ENCODE results near the gene DKK3.

The DKK3 gene

DNA sequence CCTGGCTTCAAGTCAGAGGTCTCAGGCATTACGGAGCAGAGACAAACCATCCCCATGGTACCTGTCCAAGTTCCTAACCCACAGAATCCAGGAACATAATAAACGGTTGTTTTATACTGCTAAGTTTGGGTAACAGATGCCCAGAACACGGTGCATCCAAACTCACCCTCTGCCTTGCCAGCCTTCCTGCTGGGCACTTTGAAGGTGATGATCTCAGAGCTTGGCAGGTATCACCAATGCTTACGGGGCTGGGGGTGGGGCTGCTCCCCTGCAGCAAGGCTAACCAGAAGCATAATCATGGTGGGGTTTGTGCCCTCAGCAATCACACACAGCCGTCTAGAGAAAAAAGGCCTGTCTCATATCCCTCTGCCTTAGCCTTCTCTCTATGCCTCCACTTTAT is 27.1 kb downstream of the DKK3 start:
- no peak for DNase-seq (ENCODE audit: low read depth)

DNA sequence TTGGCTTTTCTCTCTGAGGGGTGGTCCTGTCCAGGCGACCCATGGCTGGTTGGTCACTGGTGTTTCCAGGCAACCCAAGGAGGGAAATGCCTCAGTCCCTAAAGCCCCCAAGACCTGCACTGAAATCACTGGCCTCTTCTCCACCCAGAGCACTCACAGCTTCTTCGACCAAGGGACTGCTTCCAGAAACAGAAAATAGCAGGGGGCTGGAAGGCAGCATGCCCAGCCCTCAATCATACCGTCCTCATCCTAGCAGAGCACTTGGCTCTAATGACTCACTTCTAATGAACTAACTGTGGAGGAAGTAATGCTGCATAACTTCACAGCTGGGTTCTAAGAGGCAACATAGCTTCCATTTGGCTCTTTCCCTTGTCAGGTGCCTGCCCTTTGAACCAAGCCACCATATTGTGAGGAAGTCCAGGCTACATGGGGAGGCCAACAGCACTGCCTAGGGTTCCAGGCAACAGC is 27.6 kb downstream of the DKK3 start:
- DNase-seq (ENCODE audit: low read depth) = no peak

DNA sequence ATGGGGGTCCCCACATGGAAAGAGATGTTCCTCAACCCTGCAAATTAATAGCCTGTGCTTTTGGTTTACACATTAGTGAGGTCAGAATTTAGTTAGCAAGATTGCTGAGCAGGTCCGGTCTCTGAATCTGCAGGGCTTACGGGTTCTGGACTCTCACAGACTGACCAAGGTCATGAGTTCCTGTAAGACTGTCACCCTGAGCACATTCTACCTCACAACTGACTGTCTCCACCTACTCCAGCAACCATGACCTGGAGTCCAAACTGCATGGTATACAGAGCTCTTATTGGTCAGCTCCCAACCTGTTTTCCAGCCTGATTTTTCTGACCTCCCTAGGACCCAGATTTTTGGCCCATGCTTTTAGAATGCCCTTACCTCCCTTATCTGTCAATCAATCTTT is 28.2 kb downstream of the DKK3 start:
- DNase-seq (ENCODE audit: low read depth) = no peak

DNA sequence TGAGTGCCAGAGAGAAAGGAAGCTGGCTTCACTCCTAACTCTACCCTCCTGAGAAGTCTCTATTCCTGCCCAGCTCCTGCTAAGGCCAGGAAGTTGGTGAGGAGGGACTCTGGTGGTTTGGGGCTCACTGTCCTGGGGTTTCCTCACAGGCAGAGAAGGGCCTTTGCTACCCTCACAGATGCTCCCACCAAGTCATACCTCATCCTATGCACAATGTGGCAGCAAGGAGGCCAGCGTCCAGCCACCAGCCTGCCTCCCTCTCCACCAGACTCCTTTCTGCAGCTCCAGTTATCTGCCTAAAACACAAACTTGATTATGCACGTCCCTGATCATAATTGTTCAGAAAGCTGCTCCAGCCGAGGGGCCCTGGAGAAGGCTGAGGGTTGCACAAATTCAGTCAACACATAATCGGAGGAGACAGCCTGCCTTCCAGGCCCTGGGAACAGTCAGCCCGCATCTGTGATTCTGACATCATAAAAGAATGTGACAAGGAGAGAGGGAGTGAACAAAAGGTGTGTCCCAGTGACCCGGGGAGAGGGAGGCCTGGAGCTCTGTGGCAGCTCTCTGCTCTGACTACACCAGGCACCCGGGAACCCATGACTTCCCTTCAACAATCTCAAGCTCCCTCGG is 28.8 kb downstream of the DKK3 start:
- no peak for DNase-seq (ENCODE audit: low read depth)

DNA sequence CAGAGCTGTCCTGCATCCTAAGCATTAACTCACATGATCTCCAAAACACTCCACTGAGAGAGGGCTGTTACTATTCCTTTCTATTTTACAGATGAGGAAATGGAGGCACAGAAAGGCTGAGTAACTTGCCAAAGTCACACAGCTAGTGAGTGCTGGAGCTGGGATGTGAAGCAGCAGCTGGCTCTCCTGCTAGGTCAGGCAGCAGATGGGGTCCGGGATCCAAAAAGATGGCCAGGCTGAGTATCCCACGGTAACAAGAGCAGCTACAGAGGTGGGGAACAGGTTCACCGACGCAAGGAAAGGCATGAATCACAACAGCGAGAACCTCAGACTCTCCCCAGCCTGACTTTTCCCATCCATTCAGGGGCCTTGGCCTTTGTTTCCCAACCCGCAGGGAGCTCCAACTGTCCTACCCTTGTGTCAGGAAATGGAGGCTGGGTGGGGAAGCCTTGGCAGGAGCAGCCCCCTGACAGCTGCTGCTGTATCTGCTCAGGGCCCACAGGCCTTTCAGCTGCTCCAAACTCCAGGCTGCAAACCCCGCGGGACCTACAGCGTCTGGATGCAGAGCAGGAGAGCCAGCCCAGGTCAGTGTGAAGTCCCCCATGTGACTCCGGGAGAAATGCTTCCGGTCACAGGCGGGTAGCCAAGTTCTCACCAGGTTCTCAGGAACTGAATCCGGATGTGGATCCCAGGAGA is 29.5 kb downstream of the DKK3 start:
- DNase-seq (ENCODE audit: low read depth) = no peak

DNA sequence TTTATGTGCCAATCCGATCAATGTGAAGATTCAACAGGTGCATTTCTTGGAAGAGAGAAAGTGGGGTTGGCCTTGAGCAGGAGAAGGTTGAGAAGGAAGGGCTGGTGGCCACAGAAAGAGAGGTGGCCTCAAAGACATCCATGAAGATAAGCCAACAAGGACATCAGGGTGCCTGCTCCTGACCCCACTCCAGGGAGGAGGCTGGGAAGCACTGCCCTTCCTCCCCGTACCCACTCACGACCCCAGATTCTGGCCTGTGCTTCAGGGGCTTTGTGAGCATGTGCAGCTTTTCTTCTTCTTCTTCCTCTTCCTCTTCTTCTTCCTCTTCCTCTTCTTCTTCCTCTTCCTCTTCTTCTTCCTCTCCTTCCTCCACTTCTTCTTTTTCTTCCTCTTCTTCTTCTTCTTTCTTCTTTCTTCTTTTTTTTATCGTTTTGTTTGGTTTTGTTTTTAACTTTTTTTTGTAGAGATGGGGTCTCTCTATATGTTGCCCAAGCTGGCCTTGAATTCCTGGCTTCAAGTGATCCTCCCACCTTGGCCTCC is 30.3 kb downstream of the DKK3 start:
- no peak for DNase-seq (ENCODE audit: low read depth)

DNA sequence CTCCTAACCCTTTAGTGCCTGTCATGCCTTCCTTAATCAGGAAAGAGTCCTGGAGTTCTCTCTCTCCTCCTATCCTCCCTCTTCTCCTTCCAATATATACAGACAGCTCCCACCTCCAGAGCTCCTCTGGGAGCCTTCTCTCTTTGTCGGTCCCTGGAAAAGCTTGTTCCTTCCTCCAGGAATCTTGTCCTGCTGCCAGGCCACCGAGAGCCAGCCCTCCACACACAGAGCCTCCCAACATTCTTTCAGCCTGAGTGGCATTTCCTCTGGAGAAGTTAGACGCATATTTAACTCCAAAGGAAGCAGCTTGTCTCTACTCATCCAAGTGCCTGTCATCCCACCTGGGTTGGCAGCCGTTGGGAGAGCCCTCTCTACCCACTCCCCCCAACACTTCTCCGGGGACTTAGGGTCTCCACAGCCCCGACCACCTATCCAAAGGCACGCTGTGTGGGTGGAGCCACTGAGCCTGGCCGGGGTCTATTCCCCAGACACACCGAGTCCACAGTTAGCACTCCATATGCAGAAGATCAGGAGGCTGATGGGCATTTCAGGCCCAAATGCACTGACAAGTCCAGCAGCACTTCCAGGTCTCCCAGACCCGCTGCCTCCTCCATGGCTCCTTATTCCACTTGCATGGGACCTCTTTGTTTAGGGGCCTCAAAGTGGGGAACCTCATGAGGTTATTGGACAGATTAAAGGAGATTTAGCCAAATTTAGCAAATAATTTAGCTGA is 31.1 kb downstream of the DKK3 start:
- no peak for DNase-seq (ENCODE audit: low read depth)

DNA sequence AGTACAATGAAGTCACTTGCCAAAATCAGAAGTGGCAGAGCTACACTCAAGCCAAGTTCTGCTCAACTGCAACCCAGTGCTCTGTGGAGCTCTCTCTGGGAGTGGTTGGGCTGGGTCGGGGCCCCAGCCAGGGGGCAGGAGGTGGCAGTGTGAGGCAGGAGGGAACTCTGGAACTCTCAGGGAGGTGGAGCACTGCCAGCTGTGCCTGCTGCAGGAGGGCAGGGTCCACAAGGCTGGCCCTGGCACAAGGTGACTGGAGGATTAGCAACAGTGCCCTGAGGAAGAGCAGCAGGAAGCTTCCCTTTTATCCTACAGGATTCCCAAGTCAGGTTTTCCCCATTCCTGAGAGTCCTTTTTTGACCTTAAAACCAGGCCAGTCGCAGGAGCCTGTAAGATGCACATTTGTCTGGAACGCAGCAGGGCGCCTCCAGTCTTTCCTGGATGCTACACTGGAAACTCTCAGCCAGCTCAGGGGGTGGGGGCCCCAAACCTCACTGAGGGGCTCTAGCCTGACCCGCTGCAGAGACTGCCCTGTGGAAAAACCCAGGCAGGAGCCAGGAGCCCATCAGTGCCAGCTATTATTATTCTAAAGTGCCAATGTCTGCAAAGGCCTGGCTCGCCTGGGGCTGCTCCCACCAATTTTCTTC is 31.8 kb downstream of the DKK3 start:
- no peak for DNase-seq (ENCODE audit: low read depth)

DNA sequence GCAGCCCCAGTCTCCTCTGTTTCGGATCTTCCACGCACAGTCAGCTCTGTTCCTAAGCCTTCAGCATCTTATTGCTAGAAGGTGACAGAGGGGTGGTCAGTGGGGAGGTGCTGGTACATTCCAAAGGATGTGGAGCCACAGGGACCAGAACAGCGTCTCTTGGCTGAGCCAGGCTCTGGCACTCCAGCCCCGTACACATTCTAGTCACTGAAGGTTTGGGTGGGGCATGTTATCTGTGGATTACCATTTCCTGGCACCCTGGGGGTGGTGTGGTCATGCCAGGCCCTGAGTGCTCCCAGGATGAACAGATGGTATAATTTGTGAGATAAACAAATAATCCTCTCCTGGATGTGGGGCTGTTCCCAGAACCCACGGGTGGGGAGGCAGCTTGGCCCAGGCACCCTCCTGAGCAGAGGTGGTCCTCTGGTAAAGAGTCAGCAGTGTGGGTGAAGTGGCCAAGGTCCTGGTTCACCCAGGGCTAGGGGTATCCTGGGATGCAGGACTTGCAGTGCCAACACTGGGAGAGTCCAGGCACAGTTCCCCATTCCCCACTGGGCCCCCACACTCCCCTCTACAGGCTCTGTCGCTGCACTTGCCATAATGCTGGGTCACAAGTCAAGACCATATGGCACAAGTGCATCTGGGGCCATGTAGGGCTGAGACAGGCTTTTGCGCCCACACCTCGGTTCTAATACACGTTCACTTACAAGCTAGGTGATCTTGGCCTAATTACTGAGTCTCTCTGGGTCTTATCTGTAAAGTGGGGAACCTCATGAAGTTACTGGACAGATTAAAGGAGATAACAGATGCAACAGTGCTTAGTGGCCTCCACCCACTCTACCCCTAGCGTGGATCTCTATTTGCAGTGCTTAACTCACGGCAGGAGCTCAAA is 33.0 kb downstream of the DKK3 start:
- no peak for DNase-seq (ENCODE audit: low read depth)

DNA sequence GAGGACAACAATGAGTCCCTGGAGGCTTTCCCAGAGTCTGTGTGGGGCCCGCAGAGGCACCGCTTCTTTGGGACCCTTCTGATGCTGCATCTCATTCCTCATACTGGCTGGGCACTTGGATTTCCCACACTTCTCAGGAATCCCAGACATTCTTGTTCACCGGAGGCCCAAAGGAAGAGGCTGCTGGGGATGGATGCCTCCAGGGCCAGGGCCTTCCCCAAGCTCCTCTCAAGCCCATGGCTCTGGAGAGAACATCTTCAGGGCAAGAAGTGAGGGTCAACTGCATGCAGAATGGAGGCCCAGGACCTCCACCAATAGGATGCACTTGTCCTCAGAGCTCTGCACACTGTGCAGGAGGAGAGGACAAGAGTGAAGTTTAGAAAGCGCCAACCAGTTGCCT is 34.6 kb downstream of the DKK3 start:
- no peak for DNase-seq (ENCODE audit: low read depth)

DNA sequence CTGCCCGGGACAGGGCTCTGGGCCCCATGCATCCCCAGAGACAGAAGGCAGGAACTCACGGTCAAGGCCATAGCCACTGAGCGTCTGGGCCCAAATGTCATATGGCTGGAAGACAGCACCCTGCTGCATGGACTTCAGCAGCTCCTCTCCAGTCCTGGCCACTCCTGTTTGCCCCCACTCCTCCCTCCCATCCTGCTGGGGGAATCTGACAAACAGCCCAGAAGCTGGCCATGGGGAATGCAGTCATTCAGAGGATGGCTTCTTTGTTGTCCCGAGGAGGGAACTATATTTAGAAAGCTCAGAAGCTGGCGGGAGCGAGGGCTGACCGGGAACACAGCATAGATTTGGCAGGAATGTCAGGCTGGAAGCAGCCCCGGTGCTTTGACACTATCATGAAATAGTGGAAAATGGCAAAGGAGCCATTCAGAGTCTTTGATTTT is 35.0 kb downstream of the DKK3 start:
- no peak for DNase-seq (ENCODE audit: low read depth)

DNA sequence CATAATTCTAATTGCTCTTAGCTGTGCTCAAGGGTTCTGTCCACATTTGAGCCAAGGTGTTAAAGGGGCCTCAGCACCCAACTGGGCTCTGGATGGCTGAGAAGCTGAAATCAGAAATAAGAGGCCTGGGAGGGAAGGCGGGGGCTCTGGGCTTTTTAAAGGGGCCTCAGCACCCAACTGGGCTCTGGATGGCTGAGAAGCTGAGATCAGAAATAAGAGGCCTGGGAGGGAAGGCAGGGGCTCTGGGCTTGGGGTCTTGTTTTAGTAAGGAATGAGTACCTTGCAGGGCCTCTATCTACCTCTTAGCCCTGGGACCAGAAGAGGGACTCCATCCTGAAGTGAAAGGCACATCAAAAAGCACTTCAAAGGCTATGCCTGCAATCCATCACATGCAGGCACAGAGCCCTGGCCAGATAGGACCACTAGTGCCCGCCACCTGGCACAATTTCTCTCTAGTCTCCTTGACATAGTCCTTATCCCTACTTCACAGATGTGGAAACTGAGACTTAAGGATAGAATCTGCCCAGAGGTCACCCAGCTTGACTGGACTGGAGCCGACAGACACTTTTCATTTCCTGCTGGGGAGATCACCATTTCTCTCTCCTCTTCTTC is 35.6 kb downstream of the DKK3 start:
- DNase-seq (ENCODE audit: low read depth) = no peak

DNA sequence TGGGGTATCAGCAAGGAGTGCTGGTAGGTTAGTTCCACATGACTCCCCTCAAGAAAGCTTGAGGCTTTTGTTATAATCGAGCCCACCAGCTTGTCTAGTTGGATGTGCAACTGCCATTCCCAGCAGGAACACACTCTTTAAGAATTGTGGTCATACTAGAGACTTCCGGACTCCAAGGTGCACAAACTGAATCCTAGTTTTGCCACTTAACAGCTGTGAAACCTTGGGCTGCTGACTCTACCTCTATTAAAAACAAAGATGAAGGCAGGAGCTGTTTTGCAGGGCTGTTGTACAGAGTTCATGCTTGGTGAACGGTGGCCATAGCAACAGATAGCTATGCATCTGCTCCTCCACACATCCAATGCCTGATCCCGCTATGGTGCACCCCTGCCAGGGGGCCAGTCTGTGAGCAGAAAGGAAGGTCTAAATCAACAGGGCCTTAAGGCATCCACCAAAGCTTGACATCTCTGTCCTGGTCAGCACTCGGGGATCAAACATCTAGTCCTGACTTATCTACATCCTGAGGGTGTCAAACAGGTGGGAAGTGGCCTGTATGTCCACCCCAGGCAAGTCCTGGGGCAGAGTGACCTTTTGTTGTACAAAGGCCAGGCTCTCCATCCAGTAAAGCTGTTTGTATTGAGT is 36.4 kb downstream of the DKK3 start:
- no peak for DNase-seq (ENCODE audit: low read depth)

DNA sequence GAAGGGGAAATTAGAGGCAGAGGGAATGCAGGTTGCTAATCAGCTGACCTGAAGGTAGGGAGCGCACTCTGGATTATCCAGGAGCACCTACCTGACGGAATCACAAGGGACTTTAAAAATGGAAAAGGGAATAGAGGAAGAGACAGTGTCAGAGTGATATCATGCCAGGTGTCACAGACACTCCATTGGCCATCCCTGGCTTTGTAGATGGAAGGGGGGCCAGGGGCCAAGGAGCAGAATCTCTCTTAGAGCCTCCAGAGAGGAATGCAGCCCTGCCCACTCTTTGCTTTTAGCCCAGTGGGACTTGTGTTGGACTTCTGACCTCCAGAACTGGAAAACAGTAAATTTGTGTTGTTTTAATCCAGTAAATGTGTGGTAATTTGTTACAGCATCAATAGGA is 37.9 kb downstream of the DKK3 start:
- DNase-seq (ENCODE audit: low read depth) = no peak

DNA sequence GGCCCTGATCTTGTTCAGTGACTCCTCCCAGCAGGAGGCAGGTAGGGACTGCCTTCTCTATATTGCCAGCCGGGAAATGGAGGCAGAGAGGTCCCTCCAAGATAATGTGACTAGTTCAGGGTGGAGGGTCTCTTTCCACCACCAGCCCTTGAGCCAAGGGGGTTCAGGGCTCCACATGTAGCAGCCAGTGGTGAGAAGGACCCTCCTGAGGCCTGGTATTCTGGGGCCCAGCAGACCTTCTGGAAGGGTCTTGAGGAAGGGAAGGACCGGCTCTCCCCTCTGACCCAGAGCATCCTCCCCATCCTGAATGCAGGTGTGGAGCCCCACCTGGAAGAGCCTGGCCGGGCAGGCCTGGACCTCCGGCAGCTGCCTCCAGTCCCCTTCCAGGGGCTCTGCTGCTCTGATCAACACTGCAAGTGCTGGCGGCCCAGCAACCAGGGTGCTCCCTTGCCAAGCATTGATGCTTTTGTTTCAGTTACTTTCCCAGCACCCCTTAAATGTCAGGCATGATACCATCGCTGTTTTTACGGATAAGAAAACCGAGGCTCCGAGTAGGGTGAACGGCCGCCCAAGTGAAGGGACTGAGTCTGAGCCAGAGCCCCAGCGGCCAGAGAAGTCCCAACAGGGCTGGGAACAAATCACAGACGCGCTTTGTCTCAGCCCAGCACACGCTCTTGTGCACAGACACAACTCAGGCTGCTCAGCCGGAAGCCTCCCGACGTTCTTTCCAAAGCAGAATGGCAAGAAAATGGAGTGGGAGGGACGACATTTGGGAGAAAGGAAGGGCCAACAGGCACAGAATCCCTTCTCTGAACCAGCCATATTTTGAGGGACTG is 38.8 kb downstream of the DKK3 start:
- no peak for DNase-seq (ENCODE audit: low read depth)

DNA sequence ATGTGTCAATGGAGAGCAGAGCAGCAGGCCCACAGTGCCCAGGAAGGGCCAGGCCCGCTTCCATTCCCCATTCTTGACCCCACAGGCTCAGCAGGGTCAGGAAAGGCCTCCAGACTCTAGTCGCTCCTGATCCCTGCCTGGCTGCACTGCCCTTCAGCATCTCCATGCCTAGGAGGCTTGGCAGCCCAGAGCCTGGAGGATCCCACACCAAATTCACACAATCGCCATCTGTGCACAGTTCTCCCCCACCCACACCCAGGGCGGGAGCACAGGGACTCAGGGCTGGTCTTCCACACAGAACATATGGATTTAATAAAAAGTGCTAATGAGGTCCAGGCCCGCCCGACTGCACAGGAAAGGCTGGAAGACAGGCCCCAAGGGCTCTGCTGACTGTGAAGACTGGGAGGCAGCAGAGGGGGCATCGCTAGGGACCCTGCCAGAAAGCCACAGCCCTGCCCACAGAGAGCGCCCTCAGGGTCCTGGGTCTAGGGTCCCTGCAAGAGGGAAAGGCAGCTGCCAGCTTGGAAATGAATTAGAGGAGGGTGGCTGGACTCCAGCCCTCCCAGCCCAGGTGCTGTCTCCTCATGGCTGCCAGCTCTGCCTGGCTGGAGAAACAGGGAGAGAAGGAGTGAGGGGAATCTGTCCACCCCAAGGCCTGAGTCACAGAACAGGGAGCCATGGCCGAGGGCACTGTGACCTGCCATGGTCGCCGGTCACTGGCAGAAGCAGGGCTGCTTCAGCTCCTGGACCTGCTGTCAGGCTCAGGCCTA is 39.7 kb downstream of the DKK3 start:
- DNase-seq (ENCODE audit: low read depth) = no peak

DNA sequence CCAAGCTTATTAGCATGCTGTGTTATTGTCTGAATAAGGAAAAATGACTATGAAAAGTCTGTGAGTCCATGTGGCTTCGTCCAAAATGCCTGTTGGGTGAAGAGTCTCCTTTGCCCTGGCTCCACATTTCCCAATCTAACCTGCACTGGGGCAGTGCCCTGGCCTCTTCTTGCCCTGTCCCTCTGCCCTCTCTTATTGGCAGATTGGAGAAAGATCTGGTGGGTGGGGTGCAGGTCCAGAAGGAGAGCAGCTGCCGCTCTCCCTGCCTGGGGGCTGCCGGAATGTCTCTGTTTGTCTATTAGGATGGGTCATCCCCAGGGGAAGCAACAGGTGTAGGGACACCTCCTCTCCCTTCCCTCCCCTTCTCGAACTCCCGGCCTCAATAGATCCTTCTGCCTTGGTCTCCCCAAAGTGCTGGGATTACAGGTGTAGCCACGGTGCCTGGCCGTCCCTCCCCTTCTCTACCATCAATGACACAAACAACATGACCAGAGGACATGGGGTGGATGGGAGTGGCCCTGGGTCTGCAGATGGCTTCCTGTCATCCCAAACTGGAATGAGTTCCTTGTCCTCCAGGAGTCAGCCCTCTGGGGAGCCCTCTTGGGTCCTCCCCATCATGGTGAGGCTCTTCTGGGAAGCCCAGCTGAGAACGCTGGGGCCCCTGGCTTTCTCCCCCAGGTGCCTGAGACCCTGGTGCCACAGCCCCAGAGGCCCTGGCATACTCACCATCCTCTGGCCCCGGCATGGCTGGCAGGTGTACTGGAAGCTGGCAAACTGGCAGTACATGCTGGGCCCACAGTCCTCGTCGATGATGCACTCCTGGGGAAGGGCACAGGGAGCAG is 40.5 kb downstream of the DKK3 start:
- no peak for DNase-seq (ENCODE audit: low read depth)
